Ishikawa (cell line): ENCODE data around the gene ZNF853.

Source experiments
- CEBPB ChIP-seq: IDR thresholded peaks from 2 replicates; pipeline ENCODE4 v1.6.1; 2012
- CREB1 ChIP-seq: IDR thresholded peaks from 2 replicates; pipeline ENCODE4 v1.6.1; 2012; ENCODE audit warnings: low read depth
- EGR1 ChIP-seq: IDR thresholded peaks from 2 replicates; pipeline ENCODE4 v1.6.1; 2012
- EP300 ChIP-seq: IDR thresholded peaks from 2 replicates; pipeline ENCODE4 v1.6.1; 2012; ENCODE audit warnings: borderline replicate concordance
- FOXM1 ChIP-seq: IDR thresholded peaks from 2 replicates; pipeline ENCODE4 v1.6.1; 2012; ENCODE audit warnings: low read depth, borderline replicate concordance
- MAX ChIP-seq: IDR thresholded peaks from 2 replicates; pipeline ENCODE4 v1.6.1; 2012
- NFIC ChIP-seq: IDR thresholded peaks from 2 replicates; pipeline ENCODE4 v1.6.1; 2012
- RAD21 ChIP-seq: IDR thresholded peaks from 2 replicates; pipeline ENCODE4 v1.6.1; 2012; ENCODE audit warnings: low read depth
- REST ChIP-seq: IDR thresholded peaks from 2 replicates; pipeline ENCODE4 v1.6.1; 2012; ENCODE audit warnings: low read depth, mild to moderate bottlenecking
- TAF1 ChIP-seq: IDR thresholded peaks from 2 replicates; pipeline ENCODE4 v1.6.1; 2012; ENCODE audit warnings: low read depth, mild to moderate bottlenecking
- TCF12 ChIP-seq: IDR thresholded peaks from 2 replicates; pipeline ENCODE4 v1.6.1; 2012; ENCODE audit warnings: low read depth
- TEAD4 ChIP-seq: IDR thresholded peaks from 2 replicates; pipeline ENCODE4 v1.6.1; 2012
- USF1 ChIP-seq: IDR thresholded peaks from 2 replicates; pipeline ENCODE4 v1.6.1; 2012
- YY1 ChIP-seq: IDR thresholded peaks from 2 replicates; pipeline ENCODE4 v1.6.1; 2012; ENCODE audit warnings: low read depth
- ZBTB7A ChIP-seq: IDR thresholded peaks from 2 replicates; pipeline ENCODE4 v1.6.1; 2012; ENCODE audit warnings: low read depth

Gene ZNF853

GRCh38 chr7:6630007-6630849 is 14.8 kb downstream of the ZNF853 start:
- TF ChIP-seq ZBTB7A: 0 out of 2 replicates have a peak, but pooled peaks have one; percentile 47
- no peak for TF ChIP-seq EP300

GRCh38 chr7:6631605-6632004 is 16.2 kb downstream of the ZNF853 start:
- TF ChIP-seq TAF1 (no peak), MAX (no peak), YY1 (no peak), EGR1 (no peak), RAD21 (no peak)

GRCh38 chr7:6634021-6634420 is 18.6 kb downstream of the ZNF853 start:
- no peak for TF ChIP-seq TAF1
- no peak for TF ChIP-seq RAD21
- no peak for TF ChIP-seq CEBPB
- TF ChIP-seq NFIC: no peak
- TF ChIP-seq TEAD4: no peak
- no peak for TF ChIP-seq FOXM1
- no peak for TF ChIP-seq CREB1
- TF ChIP-seq EGR1: no peak
- TF ChIP-seq TCF12: no peak
- TF ChIP-seq YY1: no peak
- no peak for TF ChIP-seq REST
- no peak for TF ChIP-seq ZBTB7A
- no peak for TF ChIP-seq USF1
- TF ChIP-seq EP300: no peak
- no peak for TF ChIP-seq MAX

GRCh38 chr7:6636741-6637543 is 21.5 kb downstream of the ZNF853 start, which contains the start of gene ZNF316:
TSS of gene ZNF316 (plus strand) at chr7:6637318. CDS start at chr7:6642410, 5,092 bp downstream.
- no peak for TF ChIP-seq FOXM1
- TF ChIP-seq ZBTB7A: peak; percentile 61; the same call in 1 of the 2 replicates
- peak; percentile 69; the same call in 1 of the 2 replicates for TF ChIP-seq TAF1
- TF ChIP-seq USF1: peak; percentile 94
- TF ChIP-seq RAD21: no peak
- TF ChIP-seq CREB1: no peak
- no peak for TF ChIP-seq YY1
- TF ChIP-seq MAX: peak; percentile 69; the same call in 1 of the 2 replicates
- TF ChIP-seq CEBPB: no peak
- no peak for TF ChIP-seq EP300
- TF ChIP-seq REST: no peak
- no peak for TF ChIP-seq NFIC
- no peak for TF ChIP-seq TEAD4
- TF ChIP-seq TCF12: no peak
- peak; percentile 39; the same call in 1 of the 2 replicates for TF ChIP-seq EGR1

GRCh38 chr7:6637544-6638229 is 22.3 kb downstream of the ZNF853 start:
- TF ChIP-seq TCF12 (no peak), FOXM1 (no peak), EP300 (no peak), TAF1 (no peak), CEBPB (no peak), TEAD4 (no peak), ZBTB7A (peak; percentile 60; the same call in 1 of the 2 replicates), USF1 (no peak), MAX (no peak), EGR1 (peak; percentile 84), RAD21 (peak; percentile 8; the same call in 1 of the 2 replicates), REST (no peak)
